IPS-15b (cell line): ENCODE data around the gene NMB.
"Not testable (repeated sequence)": the region's sequence is repeated elsewhere in the genome, so short reads cannot be mapped to it uniquely, and the experiment has no call there.

Experiments used
- H3K27me3 ChIP-seq: one replicate; pipeline ENCODE4 v1.6.1; 2013; ENCODE audit warnings: low read length; ENCODE audit not compliant: control insufficient read depth, insufficient read depth
- H3K36me3 ChIP-seq: one replicate; pipeline ENCODE4 v1.6.1; 2013; ENCODE audit warnings: low read length; ENCODE audit not compliant: control insufficient read depth, insufficient read depth
- H3K4me1 ChIP-seq: one replicate; pipeline ENCODE4 v1.6.1; 2013; ENCODE audit warnings: mild to moderate bottlenecking, low read length; ENCODE audit not compliant: control insufficient read depth, insufficient read depth
- H3K4me3 ChIP-seq: one replicate; pipeline ENCODE4 v1.5.1; 2013; ENCODE audit warnings: low read depth, low read length
- H3K9ac ChIP-seq: one replicate; pipeline ENCODE4 v1.6.1; 2013; ENCODE audit warnings: low read depth, mild to moderate bottlenecking, low read length
- H3K9me3 ChIP-seq: one replicate; pipeline ENCODE4 v1.6.1; 2013; ENCODE audit warnings: mild to moderate bottlenecking, low read length; ENCODE audit not compliant: control insufficient read depth, insufficient read depth

NMB gene

DNA sequence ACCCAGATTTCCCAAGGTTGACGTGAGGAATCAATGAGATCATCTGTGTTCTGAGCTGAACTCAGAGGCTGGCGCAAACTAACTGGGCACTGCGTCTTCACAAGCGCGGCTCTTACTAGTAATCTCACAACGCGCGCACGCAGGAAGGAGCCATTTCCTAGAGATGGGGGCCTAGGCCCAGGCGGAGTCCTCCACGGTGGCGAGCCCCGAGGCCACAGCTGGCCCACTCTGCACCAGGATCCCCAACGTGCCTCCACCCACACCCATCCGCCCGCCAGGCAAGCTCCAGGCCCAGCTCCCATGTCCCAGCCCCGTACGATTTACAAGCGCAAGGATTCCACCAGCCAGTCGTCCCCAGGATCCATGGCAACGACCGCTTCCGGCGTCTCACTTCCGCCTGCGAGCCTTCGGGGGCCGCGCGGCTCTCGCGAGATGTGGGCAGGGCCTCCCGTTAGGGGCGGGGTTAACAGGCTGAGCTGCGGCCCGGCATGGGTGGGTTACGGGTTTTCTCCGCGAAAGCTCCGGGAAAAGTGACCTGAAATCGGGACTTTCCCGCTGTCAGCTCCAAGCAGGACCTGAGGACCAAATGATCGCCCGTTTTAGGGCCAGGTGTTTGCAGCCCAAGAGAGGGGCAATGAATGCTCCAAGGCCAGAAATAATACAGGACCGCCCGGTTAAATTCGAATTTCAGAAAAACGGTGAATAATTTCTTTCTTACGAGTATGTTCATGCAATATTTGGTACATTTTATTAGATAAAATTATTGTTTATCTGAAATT lies 3.9 kb downstream of the NMB start, which contains the start of gene WDR73:
TSS of gene WDR73 (minus strand) at position 374 of the 779 bp plus-strand sequence. CDS start at position 365, 9 bp downstream.
- Histone ChIP-seq H3K27me3 (peaks cover 23% of the 10 kb centered on the region), H3K4me3 (peak within 1 kb of the TSS; percentile 97), H3K9me3 (no peaks in the 10 kb centered on the region), H3K9ac (peak within 1 kb of the TSS; percentile 87), H3K36me3 (peaks cover 18% of the 10 kb centered on the region), H3K4me1 (peaks cover 2% of the 10 kb centered on the region)

DNA sequence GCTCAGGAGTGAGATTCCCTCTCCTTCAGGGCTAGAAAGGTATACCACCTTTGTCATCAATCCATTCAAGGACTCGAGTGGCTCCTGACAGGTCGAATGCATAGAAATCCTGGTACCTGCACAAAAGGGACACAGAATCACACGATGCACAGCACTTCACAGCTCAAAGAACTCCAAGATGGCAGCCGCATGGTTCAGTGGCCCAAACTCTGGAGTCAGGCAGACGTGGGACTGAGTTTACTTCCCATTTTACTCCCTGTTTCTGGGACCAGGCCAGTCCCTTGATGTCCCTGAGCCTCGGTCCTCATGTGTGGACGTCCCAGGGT lies 4.5 kb downstream of the NMB start:
- Histone ChIP-seq H3K36me3 (peaks cover 18% of the 10 kb centered on the region), H3K4me1 (no peaks in the 10 kb centered on the region), H3K4me3 (peak overlapping the region; percentile 97), H3K9ac (peak overlapping the region; percentile 87), H3K27me3 (peaks cover 23% of the 10 kb centered on the region), H3K9me3 (no peaks in the 10 kb centered on the region)

DNA sequence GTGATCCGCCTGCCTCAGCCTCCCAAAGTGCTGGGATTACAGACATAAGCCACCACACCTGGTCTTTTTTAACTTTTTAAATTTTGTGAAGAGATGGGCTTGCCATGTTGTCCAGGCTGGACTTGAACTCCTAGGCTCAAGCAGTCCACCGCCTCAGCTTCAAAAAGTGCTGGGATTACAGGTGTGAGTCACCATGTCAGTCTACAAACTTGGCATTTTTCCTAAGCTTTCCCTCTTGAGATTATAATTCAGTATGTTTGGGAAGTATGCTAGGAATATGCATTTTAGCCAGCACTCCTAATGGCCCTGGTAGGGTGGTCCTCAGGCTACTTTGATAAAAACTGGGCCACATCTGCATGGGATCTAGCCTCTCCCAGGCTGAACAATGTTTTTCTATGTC lies 8.3 kb downstream of the NMB start:
- Histone ChIP-seq H3K27me3 (no peaks in the 10 kb centered on the region), H3K4me3 (no peak overlapping the region), H3K4me1 (no peaks in the 10 kb centered on the region), H3K9ac (no peak overlapping the region), H3K36me3 (peaks cover 46% of the 10 kb centered on the region), H3K9me3 (no peaks in the 10 kb centered on the region)

DNA sequence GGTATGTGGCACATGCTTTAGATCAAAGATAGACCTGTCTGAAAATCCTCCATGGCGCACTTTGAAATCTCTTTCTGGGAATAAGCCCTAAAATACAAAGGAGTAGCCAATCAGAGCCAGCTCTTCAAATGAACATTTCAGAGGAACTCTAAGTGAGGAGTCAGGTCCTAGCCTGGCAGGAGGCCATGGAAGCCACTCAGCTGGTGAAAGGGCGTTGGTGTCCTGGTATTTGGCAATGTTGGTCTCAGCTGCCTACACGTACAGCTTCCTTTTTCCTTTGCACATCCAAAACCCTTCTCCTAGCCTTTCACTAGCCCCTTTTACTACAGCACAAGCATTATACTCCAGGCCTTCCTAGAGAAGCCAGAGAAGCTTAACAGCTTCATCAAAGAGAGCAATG lies 9.5 kb downstream of the NMB start:
- peaks cover 51% of the 10 kb centered on the region for H3K36me3 ChIP-seq
- H3K27me3 ChIP-seq, result no peaks in the 10 kb centered on the region
- no peaks in the 10 kb centered on the region for H3K9me3 ChIP-seq
- H3K4me1 ChIP-seq, result no peaks in the 10 kb centered on the region
- H3K4me3 ChIP-seq, result no peak overlapping the region
- H3K9ac ChIP-seq, result no peak overlapping the region

DNA sequence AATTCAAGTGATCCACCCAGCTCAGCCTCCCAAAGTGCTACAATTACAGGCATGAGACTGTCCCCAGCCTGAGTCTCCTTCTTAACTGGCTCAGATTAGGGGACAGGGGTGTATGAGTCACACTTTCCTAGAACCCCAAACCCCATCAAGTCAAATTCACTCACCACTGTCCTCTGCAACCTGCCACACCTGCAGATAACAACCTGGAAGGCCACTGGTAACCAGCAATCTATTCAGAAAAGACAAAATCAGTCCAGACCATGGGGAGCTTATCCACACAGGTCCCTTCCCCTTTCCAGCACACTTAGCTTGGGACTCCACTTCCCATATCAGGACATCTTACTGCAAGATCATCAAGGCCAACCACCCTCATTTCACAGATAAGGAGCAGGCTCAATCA lies 10.3 kb downstream of the NMB start:
- H3K4me3 ChIP-seq, result no peak overlapping the region
- no peak overlapping the region for H3K9ac ChIP-seq
- peaks cover 55% of the 10 kb centered on the region for H3K36me3 ChIP-seq
- H3K9me3 ChIP-seq, result no peaks in the 10 kb centered on the region
- no peaks in the 10 kb centered on the region for H3K27me3 ChIP-seq
- H3K4me1 ChIP-seq, result no peaks in the 10 kb centered on the region

DNA sequence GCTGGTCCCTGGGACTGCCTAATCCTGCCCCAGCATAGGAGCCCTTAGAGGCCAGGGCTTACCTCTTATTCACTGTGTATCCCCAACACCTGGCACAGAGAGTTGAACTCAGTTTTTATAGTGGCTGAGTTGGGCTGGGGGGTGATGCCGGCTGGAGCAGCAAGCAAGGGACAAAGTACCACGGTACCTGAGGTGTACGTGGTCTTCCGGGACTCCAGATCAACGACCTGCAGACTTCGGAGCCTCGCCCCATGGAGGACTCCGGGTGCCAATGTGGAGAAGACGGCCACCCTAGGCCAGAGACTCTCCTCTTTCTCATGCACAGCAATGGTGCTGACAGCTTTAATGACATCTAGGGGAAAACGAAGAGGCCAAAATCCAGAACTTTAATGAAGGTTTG lies 12.0 kb downstream of the NMB start:
- H3K27me3 ChIP-seq, result no peaks in the 10 kb centered on the region
- H3K4me1 ChIP-seq, result no peaks in the 10 kb centered on the region
- no peaks in the 10 kb centered on the region for H3K9me3 ChIP-seq
- H3K36me3 ChIP-seq, result peaks cover 49% of the 10 kb centered on the region
- no peak overlapping the region for H3K9ac ChIP-seq
- H3K4me3 ChIP-seq, result no peak overlapping the region

DNA sequence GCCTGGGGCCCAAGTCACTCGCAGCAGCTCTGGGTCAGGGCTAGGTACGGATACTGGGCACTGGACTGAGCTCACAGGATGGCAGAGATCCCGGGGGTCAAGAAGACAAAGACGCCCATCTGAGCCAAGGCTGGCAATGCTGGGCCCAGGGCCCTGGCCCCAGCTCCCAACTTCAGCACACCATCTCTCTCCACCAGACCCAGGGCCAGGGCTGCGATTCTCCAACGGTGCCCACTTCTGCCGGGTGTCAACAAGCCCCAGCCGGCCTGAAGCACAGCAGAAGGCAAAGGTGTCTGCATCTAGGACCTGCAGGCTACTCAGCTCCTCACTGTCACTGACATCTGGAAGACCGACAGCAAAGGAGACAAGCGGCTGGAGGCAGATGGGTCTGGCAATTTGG lies 12.5 kb downstream of the NMB start:
- no peak overlapping the region for H3K9ac ChIP-seq
- H3K4me1 ChIP-seq, result no peaks in the 10 kb centered on the region
- H3K4me3 ChIP-seq, result no peak overlapping the region
- H3K27me3 ChIP-seq, result no peaks in the 10 kb centered on the region
- H3K9me3 ChIP-seq, result no peaks in the 10 kb centered on the region
- H3K36me3 ChIP-seq, result peaks cover 52% of the 10 kb centered on the region

DNA sequence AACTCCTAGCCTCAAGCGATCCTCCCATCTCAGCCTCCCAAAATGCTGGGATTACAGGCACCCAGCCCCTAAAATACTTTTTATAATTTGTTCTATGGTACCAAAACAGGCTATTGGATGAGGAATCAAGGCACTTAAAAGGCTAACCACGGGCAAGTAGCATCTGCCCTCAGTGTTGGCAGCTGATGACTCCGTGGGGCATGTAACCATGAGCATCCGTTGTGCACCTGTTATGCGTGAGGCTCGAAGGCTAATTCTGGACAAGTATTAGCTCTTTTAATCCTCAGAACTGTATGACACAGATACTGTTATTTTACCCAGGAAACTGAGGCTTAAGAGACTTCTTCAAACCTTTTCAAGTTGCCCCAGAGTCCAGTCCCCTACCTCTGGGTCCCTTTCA lies 14.2 kb downstream of the NMB start:
- no peaks in the 10 kb centered on the region for H3K9me3 ChIP-seq
- H3K4me3 ChIP-seq, result no peak overlapping the region
- H3K36me3 ChIP-seq, result peaks cover 51% of the 10 kb centered on the region
- H3K27me3 ChIP-seq, result no peaks in the 10 kb centered on the region
- H3K9ac ChIP-seq, result no peak overlapping the region
- no peaks in the 10 kb centered on the region for H3K4me1 ChIP-seq

DNA sequence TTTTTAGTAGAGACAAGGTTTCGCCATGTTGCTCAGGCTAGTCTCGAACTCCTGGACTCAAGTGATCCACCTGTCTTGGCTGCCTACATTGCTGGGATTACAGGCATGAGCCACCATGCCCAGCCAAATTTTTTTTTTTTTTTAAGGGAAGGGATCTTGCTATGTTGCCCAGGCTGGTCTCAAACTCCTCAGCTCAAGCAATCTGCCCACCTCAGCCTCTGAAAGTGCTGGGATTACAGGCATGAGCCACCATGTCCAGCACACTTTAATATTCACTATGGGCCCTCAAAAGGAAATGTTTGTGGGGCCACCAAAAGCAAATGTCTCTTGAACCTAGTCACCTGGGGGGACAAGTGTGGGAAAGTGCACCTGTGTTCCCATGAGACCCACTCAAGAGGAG lies 15.4 kb downstream of the NMB start:
- H3K9me3 ChIP-seq, H3K4me1 ChIP-seq, H3K9ac ChIP-seq, H3K27me3 ChIP-seq, H3K4me3 ChIP-seq: not testable (repeated sequence)
- H3K36me3 ChIP-seq, result peaks cover 45% of the 10 kb centered on the region

DNA sequence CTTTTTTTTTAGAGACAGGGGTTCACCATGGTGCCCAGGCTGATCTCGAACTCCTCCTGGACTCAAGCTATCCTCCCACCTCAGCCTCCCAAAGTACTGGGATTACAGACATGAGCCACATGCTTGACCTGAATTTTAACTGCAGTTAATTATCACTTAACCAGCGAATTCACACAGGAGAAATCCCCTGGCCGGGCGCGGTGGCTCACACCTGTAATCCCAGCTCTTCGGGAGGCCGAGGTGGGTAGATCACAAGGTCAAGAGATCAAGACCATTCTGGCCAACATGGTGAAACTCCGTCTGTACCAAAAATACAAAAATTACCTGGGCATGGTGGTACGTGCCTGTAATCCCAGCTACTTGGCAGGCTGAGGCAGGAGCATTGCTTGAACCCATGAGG lies 16.1 kb downstream of the NMB start:
- H3K9ac ChIP-seq, H3K9me3 ChIP-seq, H3K4me1 ChIP-seq, H3K4me3 ChIP-seq, H3K27me3 ChIP-seq: not testable (repeated sequence)
- peaks cover 40% of the 10 kb centered on the region for H3K36me3 ChIP-seq

DNA sequence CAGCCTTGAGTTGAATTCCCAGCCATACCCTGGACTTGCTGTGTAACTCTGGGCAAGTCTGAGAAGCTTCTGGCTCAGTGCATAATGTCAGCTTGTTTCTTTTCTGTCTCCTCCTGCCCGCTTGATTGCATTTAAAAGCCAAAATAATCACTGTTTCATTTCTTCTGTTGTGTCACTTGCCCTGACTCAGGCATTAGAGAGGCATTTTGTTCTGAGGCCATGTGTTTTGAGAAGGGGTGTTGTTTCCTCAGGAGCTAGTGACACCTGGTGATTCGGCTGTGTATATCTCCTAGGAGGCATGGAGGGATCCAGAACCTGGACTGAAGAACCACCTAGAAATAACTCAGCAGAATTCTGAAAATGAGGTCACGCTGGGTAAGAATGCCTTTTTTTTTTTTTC lies 19.9 kb downstream of the NMB start:
- Histone ChIP-seq H3K9ac (no peak overlapping the region), H3K4me3 (no peak overlapping the region), H3K27me3 (peaks cover 9% of the 10 kb centered on the region), H3K4me1 (peaks cover 5% of the 10 kb centered on the region), H3K9me3 (no peaks in the 10 kb centered on the region), H3K36me3 (peaks cover 15% of the 10 kb centered on the region)

DNA sequence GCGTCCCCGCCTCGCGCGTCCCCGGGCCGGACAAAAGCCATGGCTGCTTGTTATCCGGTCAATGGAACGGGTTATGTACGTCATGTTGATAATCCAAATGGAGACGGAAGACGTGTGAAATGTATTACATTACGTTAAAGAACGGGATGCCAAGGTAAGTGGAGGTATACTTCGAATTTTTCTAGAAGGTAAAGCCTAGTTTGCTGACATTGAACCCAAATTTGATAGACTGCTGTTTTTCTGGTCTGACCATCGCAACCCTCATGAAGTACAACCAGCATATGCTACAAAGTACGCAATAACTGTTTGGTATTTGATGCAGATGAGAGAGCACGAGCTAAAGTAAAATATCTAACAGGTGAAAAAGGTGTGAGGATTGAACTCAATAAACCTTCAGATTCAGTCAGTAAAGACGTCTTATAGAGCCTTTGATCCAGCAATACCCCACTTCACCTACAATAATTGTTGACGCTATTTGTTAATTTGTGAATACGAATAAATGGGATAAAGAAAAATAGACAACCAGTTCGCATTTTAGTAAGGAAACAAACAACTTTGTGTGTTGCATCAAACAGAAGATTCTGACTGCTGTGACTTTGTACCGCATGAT lies 23.7 kb downstream of the NMB start:
- Histone ChIP-seq H3K9me3 (no peaks in the 10 kb centered on the region), H3K9ac (peak overlapping the region; percentile 17), H3K27me3 (peaks cover 24% of the 10 kb centered on the region), H3K4me3 (peak overlapping the region; percentile 42), H3K4me1 (peaks cover 5% of the 10 kb centered on the region), H3K36me3 (no peaks in the 10 kb centered on the region)
